AG04449 (cell line): Measurements from ENCODE around the gene PLOD2.

Experiments
- CTCF ChIA-PET: fragments of 350-600 bp; formaldehyde crosslinking; extraction: SDS; loops from one replicate; lab custom pipeline; 2021; ENCODE audit warnings: antibody characterized with exemption; lab: Yijun Ruan, JAX
- POLR2A ChIA-PET: fragments of 400-600, 350-600 bp; formaldehyde crosslinking; extraction: SDS; loops from one replicate; lab custom pipeline; 2020; ENCODE audit warnings: antibody characterized with exemption, inconsistent platforms; lab: Yijun Ruan, JAX
- DNase-seq: peaks from one replicate; pipeline ENCODE4 v3.0.0-alpha.2; 2010; ENCODE audit warnings: low read depth, low spot score
- H3K4me3 ChIP-seq: 2 replicates; pipeline ENCODE4 v1.5.1; 2011; ENCODE audit warnings: low read depth, mild to moderate bottlenecking, control low read depth, low read length
- CTCF ChIP-seq: IDR thresholded peaks from one replicate; pipeline ENCODE4 v1.5.1; 2011; ENCODE audit warnings: mild to moderate bottlenecking, moderate library complexity, low read length, control low read depth, inconsistent platforms; ENCODE audit not compliant: insufficient read depth; ENCODE audit errors: missing control alignments

Gene PLOD2

DNA sequence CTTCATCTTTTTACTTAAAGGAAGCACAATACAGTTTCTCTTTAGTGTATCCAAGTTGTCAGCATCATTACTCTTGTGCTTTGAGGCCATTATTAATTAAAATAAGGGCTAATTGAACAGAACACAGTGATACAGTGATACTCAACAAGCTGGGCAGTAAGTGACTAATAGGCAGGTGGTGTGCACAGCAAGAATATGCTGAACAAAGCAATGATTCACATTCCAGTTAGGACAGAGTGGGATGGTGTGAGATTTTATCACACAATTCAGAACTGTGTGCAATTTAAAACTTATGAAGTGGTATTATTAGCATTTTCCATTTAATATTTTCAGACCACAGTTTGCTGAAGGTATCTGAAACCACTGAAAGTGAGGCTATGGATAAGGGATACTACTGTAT lies 116.9 kb downstream of the PLOD2 start:
- ChIA-PET POLR2A (no interaction called here), CTCF (interaction anchor here (1.6 kb wide), 1 partner anchor 267 kb away, joined by 4 read pairs; no protein-coding TSS in a partner anchor)
- no peak overlapping the region for H3K4me3 ChIP-seq
- DNase-seq: no peak
- TF ChIP-seq CTCF: no peak

DNA sequence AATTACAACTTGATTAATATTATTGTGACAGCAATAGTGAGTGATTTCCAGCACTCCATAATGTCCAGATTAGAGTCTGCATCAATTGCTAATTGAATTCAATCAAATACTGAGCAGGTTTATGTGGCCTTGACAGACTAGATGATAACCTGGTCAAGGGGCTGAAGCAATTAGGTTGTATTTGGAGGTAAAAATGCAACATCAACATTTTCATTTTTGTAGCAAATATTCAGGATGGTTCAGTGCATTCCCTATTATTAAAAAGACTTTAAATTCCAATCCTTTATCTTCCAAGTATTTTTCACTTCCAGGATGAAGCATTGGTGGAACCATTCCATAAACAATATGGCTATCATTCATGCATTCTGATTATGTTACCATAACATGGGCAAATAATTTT lies 120.4 kb downstream of the PLOD2 start:
- H3K4me3 ChIP-seq: no peak overlapping the region
- CTCF ChIA-PET: no interaction called here
- no peak for TF ChIP-seq CTCF
- POLR2A ChIA-PET: no interaction called here
- no peak for DNase-seq

- TF ChIP-seq CTCF: no peak
- ChIA-PET CTCF (interaction anchor here (1.1 kb wide), 2 partner anchors 10 to 11 kb away, joined by 3 to 4 read pairs; no protein-coding TSS in a partner anchor), POLR2A (no interaction called here)
- DNase-seq: no peak
- H3K4me3 ChIP-seq: no peak overlapping the region
Observed at GRCh38 chr3:146037697-146038096, 123.3 kb downstream of the PLOD2 start.

DNA sequence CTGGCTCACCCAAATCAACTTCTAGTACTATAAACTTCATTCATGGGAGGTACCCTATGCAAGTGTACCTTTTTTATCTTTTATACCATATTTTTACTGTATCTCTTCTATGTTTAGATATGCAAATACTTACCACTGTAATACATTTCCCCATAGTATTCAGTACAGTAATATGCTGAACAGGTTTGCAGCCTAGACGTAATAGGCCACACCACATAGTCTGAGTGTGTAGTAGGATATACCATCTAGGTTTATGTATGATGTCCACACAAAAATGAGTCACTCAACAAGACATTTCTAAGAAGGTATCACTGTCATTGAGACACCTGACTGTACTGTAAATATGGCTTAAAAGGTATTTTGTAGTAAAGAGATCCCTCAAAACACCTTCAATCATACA lies 124.7 kb downstream of the PLOD2 start:
- POLR2A ChIA-PET: no interaction called here
- no peak for DNase-seq
- no peak overlapping the region for H3K4me3 ChIP-seq
- CTCF ChIA-PET: no interaction called here
- no peak for TF ChIP-seq CTCF

- TF ChIP-seq CTCF: no peak
- H3K4me3 ChIP-seq: no peak overlapping the region
- ChIA-PET POLR2A (no interaction called here), CTCF (no interaction called here)
- DNase-seq: no peak
Observed at GRCh38 chr3:146035366-146035765, 125.6 kb downstream of the PLOD2 start.

DNA sequence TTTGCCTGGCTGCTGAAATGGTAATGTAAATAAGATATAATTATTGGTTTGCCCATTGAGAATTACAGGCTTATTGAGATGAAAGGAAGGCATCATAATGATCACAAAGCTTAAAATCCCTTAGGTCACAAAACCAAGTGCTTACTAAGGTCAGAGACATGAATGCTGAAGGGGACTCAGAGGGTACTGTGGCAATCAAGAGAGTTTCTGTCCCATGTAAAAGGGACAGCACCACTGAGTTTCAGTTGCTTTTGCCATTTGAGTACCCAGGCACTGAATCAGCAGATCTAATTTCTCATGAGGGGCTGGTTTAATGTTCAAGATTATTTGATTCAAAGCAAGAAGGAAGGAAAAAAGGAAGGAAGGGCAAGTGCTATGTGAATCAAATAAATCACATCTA lies 127.0 kb downstream of the PLOD2 start:
- CTCF ChIA-PET: interaction anchor here (0.9 kb wide), 1 partner anchor 257 kb away, joined by 3 read pairs; no protein-coding TSS in a partner anchor

More for the DNA sequence above, 127.0 kb downstream of the PLOD2 start:
- H3K4me3 ChIP-seq: no peak overlapping the region
- no peak for DNase-seq
- POLR2A ChIA-PET: no interaction called here
- TF ChIP-seq CTCF: no peak
